H1 (cell line): ENCODE results near the gene RNF111. TPM values are rescaled to one million over a fixed set of nuclear protein-coding genes. Genes with fewer than 3 reads are reported as not detected.

ENCODE experiments used
- GABPA ChIP-seq: IDR thresholded peaks from 2 replicates; pipeline ENCODE4 v1.6.1; 2011; ENCODE audit warnings: mild to moderate bottlenecking, low read length, moderate library complexity, borderline replicate concordance; ENCODE audit not compliant: insufficient read depth
- polyA plus RNA-seq, 7 experiments: library from polyadenylated mRNA; depleted of rRNA in 3 of 7; stranded (reverse) in 5 of 7; unstranded in 2 of 7; fragments of >200 nt in 5 of 7; fragments of 200-250 nt in 2 of 7; gene quantifications; 1 replicate in 5 of 7; 2 replicates in 1 of 7; 4 replicates in 1 of 7; pipeline versions ENCODE4 v1.2.1 to v1.2.3, GENCODE V29; 2011 to 2013; ENCODE audit warnings: missing spikeins in 2 of 7, mixed read lengths in 2 of 7
- total RNA-seq: library from RNA; stranded (reverse); fragmentation: NEBNext Ultra II Directional; extraction: Animal tissue kit (Norgen Biotek cat#: 25700); gene quantifications from 2 replicates; pipeline ENCODE4 v1.2.1, GENCODE V29; 2021

The RNF111 gene
- total and polyA plus RNA-seq, 2 of the 8 experiments (the other 6 are each of a cell fraction or from before 2014, with no cell fraction given) = 18.5 to 26.6 TPM

- TF ChIP-seq GABPA = no peak
- TF ChIP-seq, all 59 proteins: peak for 0
These were observed 123.8 kb downstream of the RNF111 start (continued) for GRCh38 chr15:59111251-59111650.
